Body of pancreas (tissue), 4 donors: Measurements from ENCODE around the gene PLPPR3.

Experiments used
- POLR2A ChIP-seq, 3 donors: fragments of 450-650 bp; IDR thresholded peaks; one replicate each; pipeline ENCODE4 v1.6.1; 2016; ENCODE audit warnings: antibody characterized with exemption in 3 of 3, mild to moderate bottlenecking in 2 of 3
- TF ChIP-seq, protein P1 (sequence below), 7 experiments: fragments of 450-650 bp in 4 of 7; fragments of 200-600 bp in 3 of 7; sonication (generic) in 3 of 7; IDR thresholded peaks; one replicate each; pipeline ENCODE4 v1.5.1; 2016 to 2019; ENCODE audit warnings: antibody characterized with exemption in 7 of 7

- TF ChIP-seq, protein P1, sequence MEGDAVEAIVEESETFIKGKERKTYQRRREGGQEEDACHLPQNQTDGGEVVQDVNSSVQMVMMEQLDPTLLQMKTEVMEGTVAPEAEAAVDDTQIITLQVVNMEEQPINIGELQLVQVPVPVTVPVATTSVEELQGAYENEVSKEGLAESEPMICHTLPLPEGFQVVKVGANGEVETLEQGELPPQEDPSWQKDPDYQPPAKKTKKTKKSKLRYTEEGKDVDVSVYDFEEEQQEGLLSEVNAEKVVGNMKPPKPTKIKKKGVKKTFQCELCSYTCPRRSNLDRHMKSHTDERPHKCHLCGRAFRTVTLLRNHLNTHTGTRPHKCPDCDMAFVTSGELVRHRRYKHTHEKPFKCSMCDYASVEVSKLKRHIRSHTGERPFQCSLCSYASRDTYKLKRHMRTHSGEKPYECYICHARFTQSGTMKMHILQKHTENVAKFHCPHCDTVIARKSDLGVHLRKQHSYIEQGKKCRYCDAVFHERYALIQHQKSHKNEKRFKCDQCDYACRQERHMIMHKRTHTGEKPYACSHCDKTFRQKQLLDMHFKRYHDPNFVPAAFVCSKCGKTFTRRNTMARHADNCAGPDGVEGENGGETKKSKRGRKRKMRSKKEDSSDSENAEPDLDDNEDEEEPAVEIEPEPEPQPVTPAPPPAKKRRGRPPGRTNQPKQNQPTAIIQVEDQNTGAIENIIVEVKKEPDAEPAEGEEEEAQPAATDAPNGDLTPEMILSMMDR (IDR thresholded peaks at IDR 0.05) = no peak
- no peak for TF ChIP-seq POLR2A (IDR thresholded peaks at IDR 0.05)
Measured at GRCh38 chr19:810883-811489, 10.8 kb downstream of the PLPPR3 start.
